ENCODE results near the gene RAB3A. TPM values are rescaled to one million over a fixed set of nuclear protein-coding genes. Genes with fewer than 3 reads are reported as not detected.

Gene RAB3A
- total RNA-seq, 1 donor from 2014 or later = 0.80 TPM

DNA sequence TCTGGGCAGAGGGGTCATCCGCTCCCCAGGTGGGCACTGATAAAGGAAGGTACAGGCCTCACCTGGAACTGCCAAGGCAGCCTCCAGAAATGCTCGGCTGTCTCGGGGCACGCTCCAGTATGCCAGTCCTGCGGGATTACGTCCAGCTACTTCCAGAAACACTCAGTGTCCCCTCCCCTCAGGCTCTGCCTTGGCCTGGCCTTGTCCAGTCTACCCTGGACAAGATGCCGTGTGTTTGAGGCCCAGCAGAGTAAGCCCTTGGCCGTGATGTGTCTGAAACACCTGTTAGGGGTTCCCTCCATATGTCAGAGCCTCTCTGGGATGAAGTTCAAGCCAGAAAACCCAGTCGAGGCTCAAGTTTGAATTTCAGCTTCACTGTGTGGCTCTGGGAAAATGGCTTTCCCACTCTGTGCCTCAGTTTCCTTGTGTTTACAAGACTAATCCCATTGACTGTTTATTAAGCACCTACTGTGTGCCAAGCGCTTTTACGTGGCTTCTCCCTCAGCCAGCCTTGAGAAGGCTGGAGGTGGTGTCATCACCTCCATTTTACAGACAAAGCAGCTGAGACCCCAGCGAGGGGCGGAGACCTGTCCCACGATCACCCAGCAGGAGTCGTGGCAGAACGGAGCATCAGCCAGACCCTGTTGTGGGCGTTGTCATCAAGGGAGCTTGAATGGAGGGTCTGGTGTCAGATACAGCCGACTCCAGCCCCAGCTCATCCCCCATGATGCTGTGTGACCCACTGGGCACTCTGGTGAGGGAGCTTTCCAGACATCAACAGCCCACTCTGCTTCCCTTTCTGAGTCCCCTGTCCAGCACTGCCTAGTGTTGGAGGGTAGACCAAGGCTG, 52.8 kb downstream of the RAB3A start:
- DNase-seq (ENCODE audit: low read depth) = no peak

DNA sequence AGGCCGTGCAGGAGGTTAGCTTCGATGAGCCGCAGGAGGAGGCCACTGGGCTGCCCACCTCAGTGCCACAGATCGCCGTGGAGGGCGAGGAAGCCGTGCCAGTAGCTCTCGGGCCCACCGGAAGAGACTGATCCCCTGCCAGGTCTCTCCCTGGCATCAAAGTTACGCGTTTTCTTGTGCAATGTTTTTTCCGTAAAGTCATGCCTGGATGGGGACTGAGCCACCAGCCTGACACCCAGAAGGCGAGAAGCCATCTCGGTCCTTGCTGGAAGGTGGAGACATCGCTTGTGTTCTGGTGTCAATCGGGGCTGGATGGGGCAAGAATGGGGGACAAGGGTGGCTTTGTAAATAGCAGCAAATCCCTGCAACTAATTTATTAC, 54.3 kb downstream of the RAB3A start:
- no peak for DNase-seq (ENCODE audit: low read depth)

DNA sequence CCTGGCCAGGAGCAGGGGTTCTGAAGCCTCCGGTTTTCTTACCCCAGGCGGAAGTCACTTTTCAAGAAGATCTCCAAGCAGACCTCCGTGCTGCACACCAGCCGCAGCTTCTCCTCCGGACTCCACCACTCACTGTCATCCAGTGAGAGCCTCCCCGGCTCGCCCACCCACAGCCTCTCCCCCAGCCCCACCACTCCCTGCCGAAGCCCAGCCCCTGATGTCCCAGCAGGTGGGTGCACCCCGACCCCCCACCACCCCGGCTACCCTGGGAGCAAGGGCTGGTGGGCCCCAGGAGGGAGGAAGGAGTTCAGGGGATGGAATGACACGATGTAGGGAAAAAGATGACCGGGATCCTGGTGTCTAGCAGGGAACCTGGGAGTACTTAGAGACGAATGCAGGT, 56.4 kb downstream of the RAB3A start:
- no peak for DNase-seq (ENCODE audit: low read depth)

Other genes starting within 250 kb of the RAB3A start
- gene KCNN1, start 236.9 kb downstream of the RAB3A start, total RNA-seq = 0.30 TPM in 1 of 2 replicates, not detected in the other
- 14.9 and 18.6 TPM in 2 replicates for gene ARRDC2, start 195.9 kb downstream of the RAB3A start, total RNA-seq
- gene IL12RB1, start 117.1 kb downstream of the RAB3A start, total RNA-seq = not detected in 2 replicates
- 0.35 and 5.7 TPM in 2 replicates for gene MAST3, start 106.3 kb downstream of the RAB3A start, total RNA-seq
- 15.8 and 56.9 TPM in 2 replicates for gene PIK3R2, start 50.9 kb downstream of the RAB3A start, total RNA-seq
- gene IFI30, start 30.2 kb downstream of the RAB3A start, total RNA-seq = 20.8 and 25.1 TPM in 2 replicates
- 12.3 and 57.1 TPM in 2 replicates for gene MPV17L2, start 10.8 kb downstream of the RAB3A start, total RNA-seq
- under 0.01 and 0.20 TPM in 2 replicates for gene PDE4C, start 22.4 kb upstream of the RAB3A start, total RNA-seq
- 0.50 TPM in 1 of 2 replicates, not detected in the other for gene IQCN, start 70.4 kb upstream of the RAB3A start, total RNA-seq
- 140 and 234 TPM in 2 replicates for gene JUND, start 77.6 kb upstream of the RAB3A start, total RNA-seq
- gene LSM4, start 119.0 kb upstream of the RAB3A start, total RNA-seq = 115 and 223 TPM in 2 replicates
- gene PGPEP1, start 136.6 kb upstream of the RAB3A start, total RNA-seq = 24.0 and 33.2 TPM in 2 replicates
- 108 and 190 TPM in 2 replicates for gene GDF15, start 182.1 kb upstream of the RAB3A start, total RNA-seq
- gene LRRC25, start 193.6 kb upstream of the RAB3A start, total RNA-seq = not detected in 2 replicates
- gene SSBP4, start 215.4 kb upstream of the RAB3A start, total RNA-seq = 40.5 and 49.3 TPM in 2 replicates
- 37.5 and 69.9 TPM in 2 replicates for gene ISYNA1, start 234.1 kb upstream of the RAB3A start, total RNA-seq